CD4-positive, alpha-beta T cell treated with Interleukin-6 for 4 hours (primary cell): ENCODE results near the gene NOS1.
"Not testable (repeated sequence)": the region's sequence is repeated elsewhere in the genome, so short reads cannot be mapped to it uniquely, and the experiment has no call there.

Experiments used
- DNase-seq: peaks from one replicate; pipeline ENCODE4 v3.0.0-alpha.2; 2020; ENCODE audit warnings: mixed read lengths

NOS1 gene

DNA sequence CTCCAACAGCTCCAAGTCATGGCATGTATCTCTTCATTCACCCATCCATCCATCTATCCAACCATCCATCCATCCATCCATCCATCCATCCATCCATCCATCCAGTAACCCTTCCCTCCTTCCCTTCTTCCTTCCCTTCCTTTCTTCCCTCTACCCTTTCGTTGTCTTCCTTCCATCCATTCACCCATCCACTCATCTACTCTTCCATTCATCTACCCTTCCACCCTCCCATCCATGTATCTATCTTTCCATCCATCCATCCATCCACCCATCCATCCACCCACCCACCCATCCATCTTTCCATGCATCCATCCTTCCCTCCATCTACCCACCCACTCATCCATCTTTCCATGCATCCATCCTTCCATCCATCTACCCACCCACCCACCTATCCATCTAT is 117.9 kb downstream of the NOS1 start:
- no peak for DNase-seq

DNA sequence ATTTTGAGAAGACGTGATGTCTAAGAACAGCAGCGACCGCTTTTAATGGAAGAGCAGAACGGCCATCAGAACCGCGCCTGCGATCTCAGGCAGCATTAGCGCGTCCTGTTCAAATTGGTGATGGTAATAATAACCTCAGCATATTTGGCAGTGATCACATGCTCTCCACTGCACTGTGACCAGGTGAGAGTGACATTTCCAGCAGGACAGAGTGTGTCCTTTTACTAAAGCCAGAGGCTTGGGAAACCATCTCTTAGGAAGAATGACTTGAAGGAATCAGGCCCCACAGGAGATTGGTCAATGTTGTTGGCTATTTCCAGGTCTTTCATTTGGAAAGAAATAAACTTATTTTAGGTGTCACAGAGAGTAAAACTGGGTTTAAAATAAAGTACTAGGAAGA is 119.7 kb downstream of the NOS1 start:
- DNase-seq: no peak

DNA sequence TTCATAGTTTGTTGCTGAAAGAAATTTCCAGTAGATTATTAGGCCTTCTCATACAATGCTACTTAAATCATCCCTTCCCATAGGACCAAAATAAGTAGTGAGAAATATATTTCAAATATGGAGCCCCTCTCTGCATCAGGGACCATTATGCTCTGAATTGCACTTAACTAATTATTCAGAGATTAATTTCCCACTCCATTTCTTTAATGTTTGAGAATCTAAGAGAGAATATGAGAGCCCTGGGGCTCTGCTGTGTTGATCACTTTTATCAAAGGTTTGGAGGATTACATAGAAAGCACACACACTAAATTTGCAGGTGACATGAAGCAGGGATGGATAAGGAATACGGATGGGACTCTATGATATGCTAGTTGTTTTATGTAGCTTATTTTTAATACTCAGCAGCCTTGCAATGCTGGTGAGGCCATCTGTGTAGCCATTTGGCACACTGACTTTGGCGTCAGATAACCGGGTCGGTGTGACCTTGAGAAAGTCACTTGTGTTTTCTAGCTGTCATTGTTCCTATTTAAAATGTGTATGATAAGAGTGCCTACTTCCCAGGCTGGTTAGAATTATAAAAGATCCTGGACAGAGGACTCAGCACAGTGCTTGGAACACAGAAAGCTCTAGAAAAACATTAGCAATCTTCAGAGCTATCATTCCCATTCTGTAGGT is 121.2 kb downstream of the NOS1 start:
- DNase-seq: no peak

DNA sequence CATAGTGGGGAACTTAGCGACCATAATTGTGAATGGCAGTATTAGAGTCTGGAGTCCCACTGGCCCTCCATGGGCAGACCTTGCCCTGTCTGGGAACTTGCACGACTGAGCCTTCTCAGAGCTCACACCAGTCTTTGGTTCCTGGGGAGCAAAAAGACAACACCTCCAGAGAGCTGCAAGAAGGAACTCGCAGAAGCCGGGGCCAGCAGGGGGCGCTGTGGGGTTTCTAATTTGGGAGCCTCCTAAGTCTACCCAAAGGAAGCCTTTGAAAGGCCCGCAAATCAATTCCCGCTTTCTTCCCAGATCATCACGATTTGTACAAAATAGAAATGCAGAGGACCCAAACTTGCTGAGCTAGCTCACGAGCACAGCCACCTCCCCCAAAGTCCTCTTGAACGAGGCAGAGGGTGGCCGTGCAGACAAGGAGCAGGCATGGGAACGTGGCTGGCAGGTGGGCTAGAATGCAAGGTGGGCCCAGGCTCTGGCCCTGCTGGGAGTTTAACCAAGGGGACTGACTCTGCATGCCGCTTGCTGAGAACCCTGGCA is 124.9 kb downstream of the NOS1 start:
- peak; percentile 74 for DNase-seq

DNA sequence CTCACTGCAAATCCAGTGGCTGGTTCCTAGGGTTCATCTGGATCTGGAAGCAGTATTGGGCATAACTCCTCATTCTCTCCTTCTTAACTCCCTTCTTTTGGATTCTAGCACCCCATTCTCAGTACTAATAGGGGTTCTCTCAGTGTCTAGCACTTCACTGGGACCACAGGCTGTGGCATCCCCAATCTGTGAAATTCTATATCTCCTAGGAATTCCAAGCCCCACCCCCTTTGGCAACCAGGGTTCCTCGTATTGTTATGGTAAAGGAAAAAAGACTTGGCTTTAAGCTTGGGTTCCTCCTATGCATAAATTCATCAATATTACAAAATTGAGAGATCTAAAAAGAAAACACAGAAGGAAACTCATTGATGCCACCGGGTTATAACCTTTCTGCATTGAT is 126.2 kb downstream of the NOS1 start:
- DNase-seq: no peak

DNA sequence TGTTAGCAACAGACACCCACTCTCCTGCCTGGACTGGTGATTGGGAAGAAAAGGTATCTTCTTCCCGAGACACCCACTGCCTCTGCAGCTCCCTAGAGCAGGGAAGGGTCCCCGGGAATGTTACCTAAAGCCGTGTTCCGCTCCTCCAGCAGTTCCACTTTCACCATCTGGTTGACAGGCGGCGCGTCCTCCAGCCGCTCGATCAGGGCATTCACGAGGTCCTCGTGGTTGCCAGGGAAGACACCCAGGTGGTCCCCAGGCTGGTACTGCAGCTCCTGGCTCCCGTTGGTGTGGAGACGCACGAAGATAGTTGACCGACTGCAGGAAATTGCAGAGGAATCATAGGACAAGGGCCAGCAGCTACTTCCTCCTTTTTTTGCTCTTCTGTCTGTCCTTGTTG is 127.0 kb downstream of the NOS1 start:
- no peak for DNase-seq

DNA sequence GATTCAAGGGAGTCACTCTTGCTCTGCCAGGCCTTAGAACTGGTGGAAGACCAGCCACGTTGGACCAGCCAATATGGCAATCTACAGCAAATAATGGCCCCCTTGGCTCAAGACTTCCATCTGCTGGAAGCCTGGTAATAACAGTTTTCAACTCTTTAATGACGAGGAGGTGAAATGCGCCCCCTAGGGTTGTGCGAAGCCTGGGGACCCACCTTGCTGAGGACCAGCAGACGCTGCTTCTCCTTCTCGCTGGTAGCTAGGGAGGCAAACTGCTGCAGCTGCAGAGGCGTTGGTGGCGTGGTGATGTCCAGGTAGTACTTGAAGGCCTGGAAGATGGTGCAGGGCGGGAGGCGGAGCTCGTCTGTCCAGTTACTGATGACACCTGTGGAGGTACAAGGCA is 129.7 kb downstream of the NOS1 start:
- DNase-seq: no peak

DNA sequence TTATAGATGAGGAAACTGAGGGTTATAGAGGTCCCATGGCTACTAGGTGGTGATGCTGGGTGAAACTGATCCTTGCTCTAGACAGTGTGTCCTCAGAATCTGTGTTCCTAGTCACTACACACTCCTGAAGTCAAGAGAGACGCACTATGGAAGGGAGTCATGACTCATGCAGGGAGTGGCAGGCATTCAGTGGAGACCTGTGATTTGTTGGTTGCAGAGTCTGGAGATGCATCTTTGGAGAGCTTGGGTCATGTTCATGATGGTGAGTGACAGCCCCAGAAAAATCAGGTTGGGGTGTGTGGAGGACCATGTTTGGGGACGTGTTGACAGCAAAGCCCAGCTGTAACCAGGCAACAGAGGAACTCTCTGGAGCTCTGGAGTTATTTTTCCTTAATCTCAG is 133.2 kb downstream of the NOS1 start:
- DNase-seq: no peak

DNA sequence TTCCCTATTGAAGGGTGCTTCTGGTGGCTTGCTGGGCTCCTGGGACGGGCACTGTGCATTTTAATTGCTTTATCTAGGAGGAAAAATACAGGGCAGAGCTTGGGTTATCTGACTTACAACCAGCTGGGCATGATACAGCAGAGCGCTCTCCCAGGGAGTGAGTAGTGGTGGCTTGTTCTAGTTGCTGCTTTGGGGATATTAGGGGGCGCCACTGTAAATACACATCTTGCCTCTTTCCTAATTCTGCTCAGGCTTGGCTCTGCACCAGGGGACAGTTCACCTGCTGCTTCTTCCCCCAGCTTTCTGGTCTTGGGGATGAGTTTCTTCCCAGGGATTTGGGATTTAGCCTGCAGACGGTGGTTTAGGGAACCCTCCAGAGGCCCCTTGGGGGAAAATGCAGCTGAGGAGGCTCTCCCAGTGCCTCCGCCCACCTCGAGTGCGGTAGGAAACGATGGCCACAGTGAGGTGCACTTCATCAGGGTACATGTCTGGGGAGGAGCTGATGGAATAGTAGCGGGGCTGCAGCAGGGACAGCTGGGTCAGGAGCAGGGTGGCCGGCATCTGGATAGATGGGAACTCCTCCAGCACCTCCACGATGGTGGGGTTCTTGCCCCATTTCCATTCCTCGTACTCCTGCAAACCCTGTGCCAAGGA is 134.3 kb downstream of the NOS1 start:
- DNase-seq: no peak

DNA sequence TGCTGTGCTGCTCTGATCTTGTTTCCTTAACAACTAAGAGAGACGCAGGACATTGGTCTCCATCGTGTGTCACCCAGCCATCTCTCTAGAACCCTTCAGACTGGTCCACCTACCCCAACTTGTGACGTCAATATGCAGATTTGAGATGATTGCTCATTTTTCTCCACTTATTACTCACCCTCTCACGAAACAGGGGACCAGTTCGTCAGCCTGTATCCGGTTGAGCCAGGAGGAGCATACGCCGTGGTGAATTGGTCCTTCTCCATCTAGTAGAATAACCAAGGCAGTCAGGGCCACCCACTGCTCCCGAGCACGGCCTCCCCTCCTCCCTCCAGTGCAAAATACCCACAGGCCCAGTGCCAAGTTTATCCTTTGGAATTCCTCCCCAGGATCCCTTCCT is 134.9 kb downstream of the NOS1 start:
- no peak for DNase-seq

DNA sequence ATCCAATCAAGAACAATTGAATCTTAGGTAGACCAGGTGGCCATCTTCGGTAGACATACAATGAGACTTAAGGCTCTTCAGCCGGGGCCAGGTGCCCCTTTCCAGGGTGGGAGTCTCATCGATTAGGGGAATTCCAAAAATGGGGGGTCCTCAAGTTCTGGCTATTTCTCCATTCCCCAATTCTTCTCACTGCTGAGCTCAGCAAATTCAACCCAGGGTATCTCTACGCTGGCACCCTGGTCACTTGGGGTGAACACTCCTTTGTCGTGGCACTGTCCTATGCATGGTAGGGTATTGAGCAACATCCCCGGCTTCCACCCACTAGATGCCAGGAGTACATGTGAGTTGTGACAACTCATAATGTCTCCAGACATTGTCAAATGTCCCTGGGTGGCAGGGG is 136.2 kb downstream of the NOS1 start:
- no peak for DNase-seq

DNA sequence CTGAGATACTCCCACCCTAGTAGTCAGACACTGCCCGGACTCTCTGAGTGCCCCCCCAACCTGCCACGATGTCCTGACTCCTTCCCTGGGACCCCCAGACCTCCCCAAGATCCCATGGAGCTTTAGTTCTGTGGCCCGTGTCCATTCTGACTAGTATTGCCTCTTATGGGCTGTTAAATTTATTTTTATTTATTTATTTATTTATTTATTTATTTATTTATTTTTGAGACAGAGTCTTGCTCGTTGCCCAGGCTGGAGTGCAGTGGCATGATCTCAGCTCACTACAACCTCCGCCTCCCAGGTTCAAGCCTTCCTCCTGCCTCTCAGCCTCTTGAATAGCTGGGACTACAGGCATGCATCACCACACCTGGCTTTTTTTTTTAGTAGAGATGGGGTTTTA is 140.5 kb downstream of the NOS1 start:
- DNase-seq: not testable (repeated sequence)

DNA sequence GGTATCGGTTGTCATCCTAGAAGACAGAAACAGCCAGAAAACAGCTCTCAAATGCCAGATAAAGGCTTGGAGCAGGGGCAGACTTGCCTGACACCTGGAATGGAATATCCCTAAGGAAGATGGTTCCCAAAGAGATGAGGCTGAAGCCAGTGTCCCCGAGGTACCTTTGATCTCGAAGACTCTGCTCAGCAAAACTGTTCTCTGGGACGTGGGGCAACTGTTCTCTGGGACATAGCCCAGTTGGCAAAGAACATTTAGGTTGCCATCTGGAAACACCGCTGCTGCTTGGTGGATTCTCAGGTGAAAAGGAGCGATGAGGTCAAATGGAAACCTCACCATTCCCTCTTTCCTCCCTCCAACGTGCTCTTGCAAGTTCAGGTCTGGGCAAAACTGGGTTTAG is 143.3 kb downstream of the NOS1 start:
- no peak for DNase-seq

DNA sequence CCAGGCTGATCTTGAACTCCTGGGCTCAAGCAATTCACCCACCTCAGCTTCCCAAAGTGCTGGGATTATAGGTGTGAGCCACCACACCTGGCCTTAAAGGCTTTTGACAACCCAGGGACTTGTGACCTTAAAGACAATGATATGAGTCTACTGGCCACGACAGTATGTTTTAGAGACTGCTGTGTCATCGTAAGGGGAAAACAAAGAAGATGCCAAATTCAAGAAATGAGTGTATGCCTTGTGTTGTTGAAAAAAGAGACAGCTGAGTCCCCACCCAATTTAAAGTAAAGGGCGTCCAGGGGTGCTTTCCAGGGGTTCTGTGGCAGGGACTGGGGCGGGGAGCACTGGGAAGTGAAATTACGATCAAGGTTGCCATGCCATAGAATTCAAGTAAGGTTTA is 144.7 kb downstream of the NOS1 start:
- DNase-seq: no peak

DNA sequence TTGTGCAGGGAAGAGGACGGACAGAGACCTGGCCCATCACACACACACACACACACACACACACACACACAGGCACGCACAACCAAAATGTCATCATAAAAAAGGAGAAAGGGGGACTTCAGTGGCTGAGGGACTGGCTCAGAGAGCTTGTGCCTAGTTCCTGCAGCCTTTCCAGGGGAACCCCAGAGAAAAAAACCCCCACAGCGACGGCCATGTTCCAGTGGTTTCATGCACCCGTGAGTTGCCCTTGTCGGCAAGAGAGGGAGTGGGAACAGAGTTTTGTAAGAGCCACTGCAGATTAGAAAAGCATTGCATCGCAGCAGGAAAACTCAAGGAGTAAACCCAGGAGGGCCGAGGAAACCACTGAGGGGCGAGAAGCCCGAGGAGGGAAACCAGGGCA is 146.6 kb downstream of the NOS1 start:
- no peak for DNase-seq

DNA sequence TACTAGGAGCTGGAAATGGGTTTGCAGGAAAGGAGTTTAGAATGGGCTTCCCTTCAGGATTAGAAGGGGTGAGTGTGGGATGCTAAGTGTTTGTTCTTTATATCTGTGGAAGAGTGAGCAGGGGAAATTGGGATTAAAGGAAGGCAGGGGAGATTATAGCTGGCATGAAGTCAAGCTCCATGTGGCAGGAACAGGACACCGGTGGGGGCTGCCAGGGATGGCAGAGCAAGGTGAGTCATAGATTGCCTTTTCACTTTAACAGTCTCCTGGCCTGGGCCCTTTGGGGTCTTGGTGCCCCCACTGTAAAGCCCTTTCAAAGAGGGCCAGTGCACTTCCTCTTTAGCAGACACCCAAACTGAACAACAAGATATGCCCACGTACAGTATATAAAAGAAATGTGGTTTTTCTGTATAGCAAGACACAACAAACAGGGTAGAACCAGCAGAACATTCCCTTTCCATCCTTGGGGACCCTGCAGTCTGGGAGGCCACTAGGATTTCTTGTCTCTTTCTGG is 148.1 kb downstream of the NOS1 start:
- no peak for DNase-seq

DNA sequence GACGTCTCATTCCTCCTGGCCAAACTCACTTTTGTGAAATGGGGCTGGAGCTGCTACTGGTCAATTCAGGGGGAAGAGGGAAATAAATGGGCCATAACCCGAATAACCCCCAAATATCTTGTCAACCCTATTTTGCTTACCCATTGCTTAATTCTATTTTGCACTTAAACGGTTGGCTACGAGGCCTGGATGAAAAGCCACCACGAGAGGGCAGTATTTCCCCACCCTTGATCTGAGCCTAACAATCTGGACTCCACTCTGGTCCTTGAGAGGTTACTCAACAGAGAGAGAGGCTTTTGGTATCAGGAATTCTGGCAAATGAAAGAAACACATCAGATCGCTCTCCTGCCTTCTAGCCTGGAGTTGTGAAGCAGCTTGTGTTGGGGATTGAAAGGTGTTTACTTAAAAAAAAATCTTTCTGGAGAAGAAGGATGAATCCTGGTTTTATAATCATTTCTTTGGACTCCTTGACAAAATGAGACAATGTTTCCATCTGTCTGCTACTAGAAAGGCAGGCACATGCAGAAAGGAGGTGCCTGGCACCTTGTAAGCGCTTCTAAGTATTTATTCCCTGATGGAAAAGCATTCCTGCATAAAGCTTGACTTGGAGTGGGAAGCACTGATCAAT is 148.7 kb downstream of the NOS1 start:
- DNase-seq: peak; percentile 66

DNA sequence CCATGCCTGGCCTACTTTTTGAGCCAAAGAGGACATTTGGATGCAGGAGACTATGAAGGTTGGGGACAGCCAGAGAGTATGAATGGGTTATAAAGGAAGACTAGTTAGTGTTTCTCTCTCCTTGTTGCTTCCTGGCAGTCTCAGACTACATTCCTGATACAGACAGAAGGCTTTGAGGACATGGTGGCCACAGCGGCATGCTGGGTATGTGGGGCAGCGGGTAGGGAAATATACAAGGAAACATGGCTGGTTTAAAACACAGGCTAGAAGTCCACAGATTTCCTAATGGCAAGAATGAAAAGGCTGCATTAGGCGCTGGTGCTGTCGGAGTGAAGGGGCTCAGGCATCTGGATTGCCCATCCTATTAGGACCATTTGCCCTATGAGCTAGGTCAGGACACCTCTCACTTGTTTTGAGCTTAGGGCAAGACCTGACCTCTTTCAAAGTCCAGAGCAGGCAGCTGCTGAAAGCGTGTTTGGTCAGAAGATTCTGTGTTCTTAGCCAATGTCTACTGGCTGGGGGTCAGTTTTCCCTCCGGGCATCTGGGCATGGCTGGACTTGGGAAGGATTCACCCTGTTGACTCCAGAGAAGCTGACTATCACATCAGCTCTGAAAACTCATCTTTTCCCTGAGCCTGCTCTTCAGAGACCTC is 151.0 kb downstream of the NOS1 start:
- no peak for DNase-seq

DNA sequence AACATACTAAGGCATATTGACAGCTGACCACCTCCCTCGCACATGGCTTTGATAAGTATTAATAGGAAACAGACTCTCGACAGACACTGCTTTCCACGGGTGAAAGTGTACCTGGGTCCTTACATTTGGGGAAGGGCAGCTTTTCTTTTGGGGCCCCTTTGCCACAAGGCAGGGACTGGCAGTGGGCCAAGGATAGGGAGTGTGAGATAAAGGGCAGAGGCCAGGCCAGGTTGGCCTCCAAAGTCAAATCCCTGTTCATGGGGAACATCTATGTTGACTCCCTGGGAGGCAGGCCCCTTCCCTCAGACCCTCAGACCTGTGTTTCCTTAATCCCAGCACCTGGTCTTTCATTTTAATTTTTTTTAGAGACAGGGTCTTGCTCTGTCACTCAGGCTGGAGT is 151.8 kb downstream of the NOS1 start:
- DNase-seq: no peak

DNA sequence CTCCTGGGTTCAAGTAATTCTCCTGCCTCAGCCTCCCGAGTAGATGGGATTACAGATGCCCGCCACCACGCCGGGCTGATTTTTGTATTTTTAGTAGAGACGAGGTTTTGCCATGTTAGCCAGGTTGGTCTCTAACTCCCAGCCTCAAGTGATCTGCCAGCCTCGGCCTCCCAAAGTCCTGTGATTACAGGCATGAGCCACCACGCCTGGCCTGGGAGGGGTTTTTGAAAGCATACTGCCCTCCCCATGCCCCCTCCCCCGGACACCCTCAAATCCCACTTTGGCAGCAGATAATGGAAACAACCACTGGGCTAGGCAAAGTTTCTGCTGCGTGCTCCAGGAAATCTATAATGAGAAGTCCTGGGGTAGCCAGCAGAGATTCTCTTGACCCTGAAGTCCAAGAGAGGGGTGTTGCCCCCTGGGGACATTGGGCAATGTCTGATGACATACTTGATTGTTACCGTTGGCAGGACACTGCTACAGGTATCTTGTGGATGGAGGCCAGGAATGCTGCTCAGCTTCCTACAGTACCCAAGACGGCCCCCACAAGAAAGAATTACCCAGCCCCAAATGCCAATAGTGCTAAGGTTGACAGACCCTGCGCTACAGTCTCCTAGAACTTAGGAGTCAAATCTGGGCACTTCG is 152.5 kb downstream of the NOS1 start:
- no peak for DNase-seq

DNA sequence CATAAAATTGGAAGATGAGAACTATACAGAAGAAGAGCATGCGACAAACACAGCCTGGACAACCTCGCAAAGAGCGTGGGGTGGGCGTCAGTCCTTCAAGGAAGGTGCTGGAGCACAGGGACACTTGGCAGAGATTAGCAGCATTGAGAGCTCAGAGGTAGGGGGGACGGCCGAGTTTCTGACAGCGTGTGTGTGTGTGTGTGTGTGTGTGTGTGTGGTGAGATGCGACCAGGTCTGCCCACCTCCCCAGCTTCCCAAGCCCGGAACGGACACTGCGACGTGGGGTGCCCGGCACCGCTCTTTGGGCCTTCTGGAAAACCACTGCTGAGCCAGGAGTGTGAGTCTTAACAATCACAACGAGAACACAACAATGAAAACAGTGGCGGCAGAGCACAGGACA is 153.2 kb downstream of the NOS1 start:
- no peak for DNase-seq

DNA sequence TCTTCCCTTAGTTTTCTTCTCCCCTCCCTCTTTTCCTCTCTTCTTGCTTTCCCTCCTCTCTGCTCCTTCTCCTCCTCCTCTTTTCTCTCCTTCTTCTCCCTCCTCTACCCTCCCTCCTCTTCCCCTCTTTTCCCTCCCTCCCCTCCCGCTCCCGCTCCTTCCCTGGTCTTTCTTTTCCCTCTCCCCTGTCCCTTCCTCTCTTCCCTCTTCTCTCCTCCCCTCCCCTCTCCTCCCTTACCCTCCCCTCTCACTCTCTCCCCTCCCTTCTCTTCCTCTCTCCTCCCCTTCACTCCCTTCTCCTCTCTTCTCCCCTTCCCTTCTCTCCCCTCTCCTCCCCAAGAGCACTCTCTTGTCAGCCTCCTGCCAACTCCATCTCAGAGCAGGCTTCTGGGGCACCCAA is 153.8 kb downstream of the NOS1 start:
- no peak for DNase-seq

DNA sequence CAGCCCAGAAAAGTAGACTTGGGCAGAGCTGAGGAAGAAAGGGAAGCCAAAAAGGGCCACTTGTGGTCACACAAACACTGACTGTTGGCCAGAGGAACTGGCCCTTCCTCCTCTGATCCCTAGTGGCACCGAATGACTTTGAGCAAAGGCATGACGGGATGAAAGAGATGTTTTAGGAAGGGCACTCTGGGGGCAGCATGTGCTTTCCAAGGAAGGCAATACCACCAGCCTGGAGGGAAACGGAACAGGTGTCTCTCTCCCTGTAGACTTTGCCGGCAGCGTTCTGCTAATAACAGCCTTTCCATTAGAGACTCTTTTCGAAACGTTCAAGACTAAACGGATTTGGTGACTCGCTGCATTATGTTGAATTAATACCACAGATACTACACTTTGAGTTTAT is 158.9 kb downstream of the NOS1 start:
- DNase-seq: no peak
